ENCODE measurements around the gene CCDC116. TPM values are rescaled to one million over a fixed set of nuclear protein-coding genes. Genes with fewer than 3 reads are reported as not detected.
"Not testable (repeated sequence)": the region's sequence is repeated elsewhere in the genome, so short reads cannot be mapped to it uniquely, and the experiment has no call there.

Gene CCDC116
- total RNA-seq, 2 donors from 2014 or later = 0.49 to 0.53 TPM

GRCh38 chr22:21643533-21644357 lies 11.2 kb downstream of the CCDC116 start:
- no peak for ATAC-seq
- intact Hi-C loops (cut with DNase I, micrococcal nuclease) = no loop called here
- DNase-seq = no peak

GRCh38 chr22:21645513-21645912 lies 13.0 kb downstream of the CCDC116 start:
- intact Hi-C loops (cut with DNase I, micrococcal nuclease); DNase-seq; ATAC-seq: not testable (repeated sequence)

GRCh38 chr22:21646608-21647590 lies 14.3 kb downstream of the CCDC116 start:
- DNase-seq (peak; percentile 63 to 84), ATAC-seq (peak; percentile 37)

GRCh38 chr22:21650280-21650679 lies 17.7 kb downstream of the CCDC116 start:
- intact Hi-C loops (cut with DNase I, micrococcal nuclease) = no loop called here
- no peak for ATAC-seq
- DNase-seq = no peak

More at GRCh38 chr22:21646608-21647590, 14.3 kb downstream of the CCDC116 start:
- intact Hi-C loops (cut with DNase I, micrococcal nuclease) = no loop called here

- ATAC-seq = peak; percentile 7
- intact Hi-C loops (cut with DNase I, micrococcal nuclease) = no loop called here
- DNase-seq = no peak
Measured at GRCh38 chr22:21650823-21651520, 18.4 kb downstream of the CCDC116 start.

GRCh38 chr22:21651521-21652009 lies 19.0 kb downstream of the CCDC116 start:
- intact Hi-C loops (cut with DNase I, micrococcal nuclease) = no loop called here
- ATAC-seq (no peak), DNase-seq (no peak)

GRCh38 chr22:21652010-21652546 lies 19.5 kb downstream of the CCDC116 start:
- ATAC-seq (peak; percentile 94), DNase-seq (peak; percentile 85 to 91)
- intact Hi-C loops (cut with DNase I, micrococcal nuclease) = no loop called here

GRCh38 chr22:21652547-21653545 lies 20.3 kb downstream of the CCDC116 start:
- ATAC-seq = no peak
- intact Hi-C loops (cut with DNase I, micrococcal nuclease) = no loop called here

GRCh38 chr22:21657020-21657359 lies 24.4 kb downstream of the CCDC116 start:
- intact Hi-C loops (cut with DNase I, micrococcal nuclease) = no loop called here
- ATAC-seq (peak; percentile 3), DNase-seq (no peak)

More at GRCh38 chr22:21652547-21653545, 20.3 kb downstream of the CCDC116 start:
- DNase-seq = no peak

GRCh38 chr22:21657360-21658032 lies 24.9 kb downstream of the CCDC116 start:
- intact Hi-C loops (cut with DNase I, micrococcal nuclease) = no loop called here
- peak; percentile 78 to 89 for DNase-seq
- peak; percentile 95 for ATAC-seq

GRCh38 chr22:21659864-21660525 lies 27.4 kb downstream of the CCDC116 start:
- intact Hi-C loops (cut with DNase I, micrococcal nuclease) = no loop called here
- ATAC-seq = no peak
- DNase-seq = no peak

- intact Hi-C loops (cut with DNase I, micrococcal nuclease) = no loop called here
- DNase-seq (no peak), ATAC-seq (no peak)
Measured at GRCh38 chr22:21660904-21661303, 28.3 kb downstream of the CCDC116 start.

- DNase-seq (no peak), ATAC-seq (no peak)
- intact Hi-C loops (cut with DNase I, micrococcal nuclease) = no loop called here
Measured at GRCh38 chr22:21661991-21662390, 29.4 kb downstream of the CCDC116 start.

- DNase-seq = no peak
- ATAC-seq = no peak
- intact Hi-C loops (cut with DNase I, micrococcal nuclease) = no loop called here
Measured at GRCh38 chr22:21663738-21664137, 31.2 kb downstream of the CCDC116 start.

- DNase-seq (peak in 1 of 2 donors; percentile 19), ATAC-seq (no peak)
- intact Hi-C loops (cut with DNase I, micrococcal nuclease) = no loop called here
Measured at GRCh38 chr22:21665047-21665851, 32.7 kb downstream of the CCDC116 start.

GRCh38 chr22:21666786-21667185 lies 34.2 kb downstream of the CCDC116 start:
- DNase-seq (peak in 1 of 2 donors; percentile 31), ATAC-seq (no peak)
- intact Hi-C loops (cut with DNase I, micrococcal nuclease) = no loop called here

Measured in left colon (tissue), 2 donors.